ENCODE results near the gene RUVBL2.
"Not testable (repeated sequence)": the region's sequence is repeated elsewhere in the genome, so short reads cannot be mapped to it uniquely, and the experiment has no call there.

The RUVBL2 gene

GRCh38 chr19:49018388-49019241 lies 24.9 kb downstream of the RUVBL2 start:
- not testable (repeated sequence) for DNase-seq

- DNase-seq = peak in 4 of 14 donors; percentile 7 to 32 (median 16)
These were observed 25.7 kb downstream of the RUVBL2 start for GRCh38 chr19:49019242-49019932.

- DNase-seq = no peak
These were observed 26.7 kb downstream of the RUVBL2 start for GRCh38 chr19:49020342-49020741.

GRCh38 chr19:49020931-49021895 lies 27.5 kb downstream of the RUVBL2 start:
- no peak for DNase-seq

DNA sequence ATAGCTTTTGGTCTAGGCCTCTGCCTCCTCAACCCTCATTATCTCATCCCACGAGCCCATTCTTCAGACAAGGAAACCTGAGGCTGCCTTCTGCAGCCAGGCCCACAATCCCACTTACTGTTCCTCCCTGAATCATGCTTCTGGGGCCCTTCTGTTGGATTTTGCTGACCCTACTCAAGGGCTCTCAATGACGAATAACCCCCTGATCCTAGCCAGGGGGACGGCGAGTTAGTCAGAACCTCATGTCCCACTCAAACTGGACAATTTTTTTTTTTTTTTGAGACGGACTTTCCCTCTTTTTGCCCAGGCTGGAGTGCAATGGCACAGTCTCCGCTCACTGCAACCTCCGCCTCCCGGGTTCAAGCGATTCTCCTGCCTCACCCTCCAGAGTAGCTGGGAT lies 28.4 kb downstream of the RUVBL2 start:
- DNase-seq = no peak

DNA sequence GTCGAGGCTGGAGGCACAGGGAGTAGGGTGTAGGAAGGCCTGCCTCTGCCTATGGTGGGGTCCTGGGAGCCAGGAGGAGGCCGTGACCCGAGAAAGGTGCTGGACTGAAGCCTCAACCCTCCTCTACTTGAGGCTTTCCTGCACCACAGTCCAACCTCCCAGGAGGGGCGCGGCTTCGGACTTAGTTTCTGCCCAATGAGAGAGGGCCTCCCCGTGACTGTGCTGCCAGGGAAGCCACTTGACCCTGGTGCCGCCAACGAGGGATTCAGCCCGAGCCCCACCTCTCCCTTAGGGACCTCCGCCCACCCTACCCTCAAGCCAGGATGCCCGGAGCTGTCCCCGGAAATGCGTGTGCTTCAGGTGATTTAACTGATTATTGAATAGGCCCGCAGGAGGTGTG lies 30.5 kb downstream of the RUVBL2 start, which contains the start of gene CGB3:
TSS of gene CGB3 (minus strand) at position 101 of the 400 bp plus-strand sequence. CDS start 362 bp downstream, outside the sequence.
- not testable (repeated sequence) for DNase-seq

GRCh38 chr19:49025088-49025487 lies 31.4 kb downstream of the RUVBL2 start:
- not testable (repeated sequence) for DNase-seq

DNA sequence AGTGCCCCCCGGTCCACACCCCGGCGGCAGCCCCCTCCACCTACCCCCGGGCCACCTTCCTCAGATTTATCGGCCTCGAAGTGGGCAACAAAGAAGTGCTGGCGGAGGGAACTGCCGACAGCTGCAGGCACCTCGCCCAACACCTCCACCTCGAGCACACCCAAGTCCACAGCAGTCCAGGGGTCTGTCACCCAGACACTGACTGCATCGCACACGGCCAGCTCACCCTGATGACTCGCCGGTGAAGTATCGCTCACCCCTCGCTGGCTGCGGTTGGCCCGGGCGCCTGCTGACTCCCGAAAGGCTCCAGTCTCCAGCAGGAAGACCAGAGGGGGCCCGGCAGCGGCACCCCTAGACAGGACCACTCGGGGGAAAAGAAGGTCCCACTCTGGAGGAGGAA lies 31.9 kb downstream of the RUVBL2 start:
- DNase-seq = not testable (repeated sequence)

GRCh38 chr19:49028686-49029085 lies 35.0 kb downstream of the RUVBL2 start:
- DNase-seq = not testable (repeated sequence)

GRCh38 chr19:49029749-49030148 lies 36.1 kb downstream of the RUVBL2 start:
- not testable (repeated sequence) for DNase-seq

- DNase-seq = not testable (repeated sequence)
These were observed 36.6 kb downstream of the RUVBL2 start for GRCh38 chr19:49030323-49030722.

- DNase-seq = not testable (repeated sequence)
These were observed 38.1 kb downstream of the RUVBL2 start, which contains the start of gene CGB2 for GRCh38 chr19:49031642-49032301. Gene CGB2 (plus strand): TSS chr19:49031890. CDS start chr19:49032096, 206 bp downstream.

DNA sequence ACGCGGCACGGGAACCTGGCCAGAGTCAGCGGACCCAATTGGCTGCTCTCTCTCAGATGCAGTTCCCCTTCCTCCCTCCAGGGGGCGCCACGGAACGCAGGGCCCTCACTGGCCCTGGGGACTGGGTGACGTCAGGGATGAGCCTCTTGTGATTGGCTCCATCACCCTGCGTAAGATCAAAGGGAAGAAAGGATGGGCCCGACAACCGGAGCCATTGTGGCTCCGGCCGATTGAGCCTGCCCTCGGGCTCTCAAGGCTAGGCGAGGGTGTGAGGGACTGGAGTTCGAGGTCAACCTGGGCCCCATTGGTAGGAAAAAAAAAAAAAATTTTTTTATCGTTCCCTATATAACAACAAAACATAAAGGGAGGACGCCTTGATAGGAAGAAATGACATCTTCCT lies 43.1 kb downstream of the RUVBL2 start, which contains the start of gene CGB1:
TSS of gene CGB1 (minus strand) at position 81 of the 400 bp plus-strand sequence. CDS start 184 bp downstream, outside the sequence.
- DNase-seq = not testable (repeated sequence)

DNA sequence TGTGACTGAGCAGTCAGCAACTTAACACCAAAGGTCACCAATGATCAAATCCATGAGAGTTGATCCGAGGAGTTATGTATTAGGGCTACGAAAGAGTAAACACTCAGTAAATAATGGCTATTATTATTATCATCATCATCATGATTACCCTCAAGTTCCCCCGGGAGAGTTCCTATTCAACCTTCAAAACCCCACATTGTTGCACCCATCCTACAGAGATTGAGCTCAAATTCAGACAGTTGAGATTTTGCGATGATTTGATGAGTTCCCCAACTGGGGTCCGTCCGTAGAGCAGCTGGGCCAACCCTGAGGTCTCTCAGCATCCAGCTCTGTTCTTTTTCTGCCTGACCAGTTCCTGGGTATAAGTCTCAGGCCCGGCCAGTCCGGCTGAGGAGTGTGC lies 44.4 kb downstream of the RUVBL2 start:
- DNase-seq = not testable (repeated sequence)

- DNase-seq = not testable (repeated sequence)
These were observed 45.0 kb downstream of the RUVBL2 start for GRCh38 chr19:49038557-49039276.

GRCh38 chr19:49039736-49040135 lies 46.0 kb downstream of the RUVBL2 start:
- not testable (repeated sequence) for DNase-seq

GRCh38 chr19:49042177-49042576 lies 48.5 kb downstream of the RUVBL2 start:
- no peak for DNase-seq

DNA sequence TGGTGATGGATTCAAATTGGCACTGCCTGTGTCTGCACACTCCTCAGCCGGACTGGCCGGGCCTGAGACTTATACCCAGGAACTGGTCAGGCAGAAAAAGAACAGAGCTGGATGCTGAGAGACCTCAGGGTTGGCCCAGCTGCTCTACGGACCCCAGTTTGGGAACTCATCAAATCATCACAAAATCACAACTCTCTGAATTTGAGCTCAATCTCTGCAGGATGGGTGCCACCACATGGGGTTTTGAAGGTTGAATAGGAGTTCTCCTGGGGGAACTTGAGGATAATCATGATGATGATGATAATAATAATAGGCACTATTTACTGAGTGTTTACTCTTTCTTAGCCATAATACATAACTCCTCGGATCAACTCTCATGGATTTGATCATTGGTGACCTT lies 49.0 kb downstream of the RUVBL2 start:
- DNase-seq = not testable (repeated sequence)

DNA sequence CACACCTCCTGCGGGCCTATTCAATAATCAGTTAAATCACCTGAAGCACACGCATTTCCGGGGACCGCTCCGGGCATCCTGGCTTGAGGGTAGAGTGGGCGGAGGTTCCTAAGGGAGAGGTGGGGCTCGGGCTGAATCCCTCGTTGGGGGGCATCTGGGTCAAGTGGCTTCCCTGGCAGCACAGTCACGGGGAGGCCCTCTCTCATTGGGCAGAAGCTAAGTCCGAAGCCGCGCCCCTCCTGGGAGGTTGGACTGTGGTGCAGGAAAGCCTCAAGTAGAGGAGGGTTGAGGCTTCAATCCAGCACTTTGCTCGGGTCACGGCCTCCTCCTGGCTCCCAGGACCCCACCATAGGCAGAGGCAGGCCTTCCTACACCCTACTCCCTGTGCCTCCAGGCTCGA lies 49.9 kb downstream of the RUVBL2 start, which contains the start of gene CGB5:
TSS of gene CGB5 (plus strand) at position 301 of the 400 bp plus-strand sequence. CDS start 362 bp downstream, outside the sequence.
- DNase-seq = not testable (repeated sequence)

DNA sequence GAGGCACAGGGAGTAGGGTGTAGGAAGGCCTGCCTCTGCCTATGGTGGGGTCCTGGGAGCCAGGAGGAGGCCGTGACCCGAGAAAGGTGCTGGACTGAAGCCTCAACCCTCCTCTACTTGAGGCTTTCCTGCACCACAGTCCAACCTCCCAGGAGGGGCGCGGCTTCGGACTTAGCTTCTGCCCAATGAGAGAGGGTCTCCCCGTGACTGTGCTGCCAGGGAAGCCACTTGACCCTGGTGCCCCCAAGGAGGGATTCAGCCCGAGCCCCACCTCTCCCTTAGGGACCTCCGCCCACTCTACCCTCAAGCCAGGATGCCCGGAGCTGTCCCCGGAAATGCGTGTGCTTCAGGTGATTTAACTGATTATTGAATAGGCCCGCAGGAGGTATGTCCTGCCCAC lies 55.3 kb downstream of the RUVBL2 start, which contains the start of gene CGB8:
TSS of gene CGB8 (minus strand) at position 101 of the 400 bp plus-strand sequence. CDS start 372 bp downstream, outside the sequence.
- DNase-seq = not testable (repeated sequence)

Measured in C1 segment of cervical spinal cord (tissue), 14 donors.